Measurements from ENCODE around the gene RIMBP2. TPM values are rescaled to one million over a fixed set of nuclear protein-coding genes. Genes with fewer than 3 reads are reported as not detected.

The RIMBP2 gene
- total and polyA plus RNA-seq, 9 of the 15 experiments (the other 6 are each of a cell fraction or from before 2014, with no cell fraction given) = not detected

- no peaks in the 10 kb centered on the region for H3K4me1 ChIP-seq (replicated peaks in 1 of 2; ENCODE audit: control insufficient read depth in 2 of 2, insufficient read depth in 2 of 2, low read length in 2 of 2)
- H2AFZ ChIP-seq (ENCODE audit: low read depth, low read length) = no peak overlapping the region
- no peak for ATAC-seq
- no peaks in the 10 kb centered on the region for H4K20me1 ChIP-seq (replicated peaks; ENCODE audit: control insufficient read depth, insufficient read depth, low read length)
- ChIA-PET CTCF (ENCODE audit: low intra/inter-chr PET ratio) (no interaction called here), POLR2A (no interaction called here)
- H3K27me3 ChIP-seq (ENCODE audit: control insufficient read depth in 2 of 2, insufficient read depth in 2 of 2, low read length in 2 of 2) = peaks cover 7 to 30% of the 10 kb centered on the region in 2 experiments; a peak in 4 of 5 replicates
- 0% methylated on average over 2 of the region's 2 CpGs for WGBS (ENCODE audit: insufficient coverage, low coverage, missing lambda C conversion rate)
- no peak overlapping the region for H3K4me2 ChIP-seq (ENCODE audit: insufficient read depth, low read length)
- no peaks in the 10 kb centered on the region for H3K36me3 ChIP-seq (ENCODE audit: control insufficient read depth, insufficient read depth, low read length)
- no peak overlapping the region for H3K9ac ChIP-seq (ENCODE audit: insufficient read depth in 1 of 2, low read depth in 2 of 2, low read length in 2 of 2)
- FAIRE-seq = no peak
- in situ Hi-C loops (cut with MboI) = no loop called here
- no peaks in the 10 kb centered on the region for H3K9me1 ChIP-seq (ENCODE audit: control insufficient read depth, insufficient read depth, low read length)
- no peak overlapping the region for H3K27ac ChIP-seq (ENCODE audit: extremely low read depth, low read depth, low read length)
- no TSS peak for BruUV-seq (replicated peaks)
- no peak overlapping the region for H3K4me3 ChIP-seq
- TF ChIP-seq DMBX1 (CRISPR knock-in tag; IDR thresholded peaks at IDR 0.05; ENCODE audit: borderline replicate concordance) (no peak), SNAPC5 (CRISPR knock-in tag; IDR thresholded peaks at IDR 0.05) (no peak), MTA1 (IDR thresholded peaks at IDR 0.05; ENCODE audit: borderline replicate concordance) (no peak), CC2D1A (IDR thresholded peaks at IDR 0.05) (no peak), YY1 (IDR thresholded peaks at IDR 0.05; ENCODE audit: borderline replicate concordance in 1 of 3, control insufficient read depth in 1 of 3, extremely low read depth in 1 of 3, insufficient read depth in 3 of 3, insufficient read length in 1 of 3, insufficient replicate concordance in 2 of 3, low read depth in 1 of 3, low read length in 2 of 3) (no peak), ZNF644 (tag; IDR thresholded peaks at IDR 0.05; ENCODE audit: low read depth) (no peak), SIX5 (IDR thresholded peaks at IDR 0.05; ENCODE audit: borderline replicate concordance in 1 of 2, insufficient read depth in 1 of 2, low read depth in 1 of 2, low read length in 2 of 2) (no peak), MIER1 (IDR thresholded peaks at IDR 0.05; ENCODE audit: low read depth) (no peak), ZBTB7A (IDR thresholded peaks at IDR 0.05; ENCODE audit: borderline replicate concordance, control insufficient read depth, low read depth, low read length) (no peak), TFE3 (CRISPR knock-in tag; IDR thresholded peaks at IDR 0.05) (no peak), CREM (IDR thresholded peaks at IDR 0.05; ENCODE audit: low read depth) (no peak), ZNF239 (CRISPR knock-in tag; IDR thresholded peaks at IDR 0.05) (no peak), SMARCA4 (IDR thresholded peaks at IDR 0.05) (no peak), ZNF707 (CRISPR knock-in tag; conservative IDR thresholded peaks at IDR 0.05) (no peak), HDGF (IDR thresholded peaks at IDR 0.05) (no peak), ZNF134 (CRISPR knock-in tag; conservative IDR thresholded peaks at IDR 0.05) (no peak), SIN3B (IDR thresholded peaks at IDR 0.05; ENCODE audit: low read depth) (no peak), ZC3H11A (IDR thresholded peaks at IDR 0.05; ENCODE audit: low read depth, low read length) (no peak), WHSC1 (IDR thresholded peaks at IDR 0.05; ENCODE audit: low read length) (no peak)
- no peak for DNase-seq (ENCODE audit: extremely low read depth in 1 of 4, low spot score in 3 of 4)
- no peaks in the 10 kb centered on the region for H3K79me2 ChIP-seq (ENCODE audit: control insufficient read depth, insufficient read depth, low read length)
- intact Hi-C loops (cut with micrococcal nuclease) = no loop called here
- H3K9me3 ChIP-seq (replicated peaks; ENCODE audit: control insufficient read depth, insufficient read depth, low read depth, low read length) = no peaks in the 10 kb centered on the region
Measured at GRCh38 chr12:130364578-130364977, 351.5 kb downstream of the RIMBP2 start.

All from K562 (cell line).